ENCODE results near the gene IQCF2.

The IQCF2 gene

GRCh38 chr3:51894391-51894790 is 33.0 kb downstream of the IQCF2 start:
- no peak overlapping the region for H3K9ac ChIP-seq (ENCODE audit: low read length)
- H2AFZ ChIP-seq (ENCODE audit: insufficient read depth, low read length, poor library complexity) = no peak overlapping the region
- no peak for DNase-seq
- no CpG with 5 or more reads among the region's 4 CpGs for WGBS (ENCODE audit: extremely low coverage, insufficient coverage, insufficient read length)
- no peaks in the 10 kb centered on the region for H3K79me1 ChIP-seq (ENCODE audit: low read length)
- H3K4me1 ChIP-seq (ENCODE audit: control insufficient read depth in 1 of 2, insufficient read depth in 2 of 2, low read length in 2 of 2) = no peaks in the 10 kb centered on the region
- H2BK5ac ChIP-seq (ENCODE audit: low read depth, low read length, poor library complexity) = no peak overlapping the region
- no peak overlapping the region for H4K8ac ChIP-seq (ENCODE audit: low read depth, low read length)
- no peak overlapping the region for H2BK12ac ChIP-seq (ENCODE audit: low read length)
- H4K91ac ChIP-seq (ENCODE audit: low read depth, low read length) = no peak overlapping the region
- H3K36me3 ChIP-seq (ENCODE audit: control insufficient read depth in 1 of 2, insufficient read depth in 2 of 2, low read length in 2 of 2) = no peaks in the 10 kb centered on the region
- H3K4ac ChIP-seq (ENCODE audit: low read depth, low read length) = no peak overlapping the region
- H3K14ac ChIP-seq (ENCODE audit: low read length) = no peak overlapping the region
- H3K9me3 ChIP-seq (ENCODE audit: insufficient read depth, low read depth, low read length) = peaks cover 8% of the 10 kb centered on the region
- H2BK120ac ChIP-seq (ENCODE audit: insufficient read depth, low read length, poor library complexity) = no peak overlapping the region
- H3K79me2 ChIP-seq (ENCODE audit: control insufficient read depth, insufficient read depth, low read length, poor library complexity) = no peaks in the 10 kb centered on the region
- no peak overlapping the region for H3K4me2 ChIP-seq (ENCODE audit: low read length)
- no peak overlapping the region for H3K4me3 ChIP-seq (ENCODE audit: low read depth, low read length)
- no peak overlapping the region for H3K27ac ChIP-seq (ENCODE audit: low read depth, low read length)
- no peak overlapping the region for H3K18ac ChIP-seq (ENCODE audit: low read length)
- no peak overlapping the region for H3K23ac ChIP-seq (ENCODE audit: low read length)
- no peak overlapping the region for H2AK5ac ChIP-seq (ENCODE audit: low read length)
- no peak overlapping the region for H4K12ac ChIP-seq (ENCODE audit: low read depth, low read length)
- H3K27me3 ChIP-seq (ENCODE audit: insufficient read depth, low read length) = no peaks in the 10 kb centered on the region

- no peak for DNase-seq
- Histone ChIP-seq H3K36me3 (ENCODE audit: control insufficient read depth in 1 of 2, insufficient read depth in 2 of 2, low read length in 2 of 2) (no peaks in the 10 kb centered on the region), H3K4ac (ENCODE audit: low read depth, low read length) (no peak overlapping the region), H4K8ac (ENCODE audit: low read depth, low read length) (no peak overlapping the region), H4K12ac (ENCODE audit: low read depth, low read length) (no peak overlapping the region), H3K27ac (ENCODE audit: low read depth, low read length) (no peak overlapping the region), H3K4me2 (ENCODE audit: low read length) (no peak overlapping the region), H3K79me1 (ENCODE audit: low read length) (no peaks in the 10 kb centered on the region), H3K23ac (ENCODE audit: low read length) (no peak overlapping the region), H3K9me3 (ENCODE audit: insufficient read depth, low read depth, low read length) (peaks cover 8% of the 10 kb centered on the region), H2BK5ac (ENCODE audit: low read depth, low read length, poor library complexity) (no peak overlapping the region), H3K14ac (ENCODE audit: low read length) (no peak overlapping the region), H3K18ac (ENCODE audit: low read length) (no peak overlapping the region), H3K4me3 (ENCODE audit: low read depth, low read length) (no peak overlapping the region), H2AK5ac (ENCODE audit: low read length) (no peak overlapping the region), H2BK12ac (ENCODE audit: low read length) (no peak overlapping the region), H3K9ac (ENCODE audit: low read length) (no peak overlapping the region), H2AFZ (ENCODE audit: insufficient read depth, low read length, poor library complexity) (no peak overlapping the region), H3K27me3 (ENCODE audit: insufficient read depth, low read length) (no peaks in the 10 kb centered on the region), H3K79me2 (ENCODE audit: control insufficient read depth, insufficient read depth, low read length, poor library complexity) (no peaks in the 10 kb centered on the region), H2BK120ac (ENCODE audit: insufficient read depth, low read length, poor library complexity) (no peak overlapping the region), H3K4me1 (ENCODE audit: control insufficient read depth in 1 of 2, insufficient read depth in 2 of 2, low read length in 2 of 2) (no peaks in the 10 kb centered on the region), H4K91ac (ENCODE audit: low read depth, low read length) (no peak overlapping the region)
- no CpG with 5 or more reads among the region's 16 CpGs for WGBS (ENCODE audit: extremely low coverage, insufficient coverage, insufficient read length)
Observed at GRCh38 chr3:51894939-51895338, 33.5 kb downstream of the IQCF2 start.

GRCh38 chr3:51896607-51897305 is 35.3 kb downstream of the IQCF2 start:
- Histone ChIP-seq H3K4me3 (ENCODE audit: low read depth, low read length) (no peak overlapping the region), H3K23ac (ENCODE audit: low read length) (no peak overlapping the region), H3K79me1 (ENCODE audit: low read length) (no peaks in the 10 kb centered on the region), H3K27me3 (ENCODE audit: insufficient read depth, low read length) (no peaks in the 10 kb centered on the region), H2AK5ac (ENCODE audit: low read length) (no peak overlapping the region), H4K8ac (ENCODE audit: low read depth, low read length) (no peak overlapping the region), H3K14ac (ENCODE audit: low read length) (no peak overlapping the region), H3K79me2 (ENCODE audit: control insufficient read depth, insufficient read depth, low read length, poor library complexity) (no peaks in the 10 kb centered on the region), H2BK12ac (ENCODE audit: low read length) (no peak overlapping the region), H3K27ac (ENCODE audit: low read depth, low read length) (no peak overlapping the region), H3K4me2 (ENCODE audit: low read length) (no peak overlapping the region), H3K4ac (ENCODE audit: low read depth, low read length) (no peak overlapping the region), H3K36me3 (ENCODE audit: control insufficient read depth in 1 of 2, insufficient read depth in 2 of 2, low read length in 2 of 2) (no peaks in the 10 kb centered on the region), H2AFZ (ENCODE audit: insufficient read depth, low read length, poor library complexity) (no peak overlapping the region), H4K91ac (ENCODE audit: low read depth, low read length) (no peak overlapping the region), H2BK5ac (ENCODE audit: low read depth, low read length, poor library complexity) (no peak overlapping the region), H3K9ac (ENCODE audit: low read length) (no peak overlapping the region), H2BK120ac (ENCODE audit: insufficient read depth, low read length, poor library complexity) (no peak overlapping the region), H3K4me1 (ENCODE audit: control insufficient read depth in 1 of 2, insufficient read depth in 2 of 2, low read length in 2 of 2) (no peaks in the 10 kb centered on the region), H3K18ac (ENCODE audit: low read length) (no peak overlapping the region), H3K9me3 (ENCODE audit: insufficient read depth, low read depth, low read length) (peaks cover 8% of the 10 kb centered on the region), H4K12ac (ENCODE audit: low read depth, low read length) (no peak overlapping the region)
- DNase-seq = no peak
- WGBS (ENCODE audit: extremely low coverage, insufficient coverage, insufficient read length) = 100% methylated on average over 4 of the region's 10 CpGs

GRCh38 chr3:51897391-51897790 is 36.0 kb downstream of the IQCF2 start:
- Histone ChIP-seq H3K23ac (ENCODE audit: low read length) (no peak overlapping the region), H4K91ac (ENCODE audit: low read depth, low read length) (no peak overlapping the region), H3K14ac (ENCODE audit: low read length) (no peak overlapping the region), H3K79me2 (ENCODE audit: control insufficient read depth, insufficient read depth, low read length, poor library complexity) (no peaks in the 10 kb centered on the region), H3K4me3 (ENCODE audit: low read depth, low read length) (no peak overlapping the region), H3K79me1 (ENCODE audit: low read length) (no peaks in the 10 kb centered on the region), H3K9ac (ENCODE audit: low read length) (no peak overlapping the region), H2AFZ (ENCODE audit: insufficient read depth, low read length, poor library complexity) (no peak overlapping the region), H2BK120ac (ENCODE audit: insufficient read depth, low read length, poor library complexity) (no peak overlapping the region), H4K8ac (ENCODE audit: low read depth, low read length) (no peak overlapping the region), H3K4ac (ENCODE audit: low read depth, low read length) (no peak overlapping the region), H3K18ac (ENCODE audit: low read length) (no peak overlapping the region), H2AK5ac (ENCODE audit: low read length) (no peak overlapping the region), H2BK5ac (ENCODE audit: low read depth, low read length, poor library complexity) (no peak overlapping the region), H3K27ac (ENCODE audit: low read depth, low read length) (no peak overlapping the region), H2BK12ac (ENCODE audit: low read length) (no peak overlapping the region), H3K27me3 (ENCODE audit: insufficient read depth, low read length) (no peaks in the 10 kb centered on the region), H3K9me3 (ENCODE audit: insufficient read depth, low read depth, low read length) (peaks cover 8% of the 10 kb centered on the region), H3K4me1 (ENCODE audit: control insufficient read depth in 1 of 2, insufficient read depth in 2 of 2, low read length in 2 of 2) (no peaks in the 10 kb centered on the region), H3K4me2 (ENCODE audit: low read length) (no peak overlapping the region), H4K12ac (ENCODE audit: low read depth, low read length) (no peak overlapping the region), H3K36me3 (ENCODE audit: control insufficient read depth in 1 of 2, insufficient read depth in 2 of 2, low read length in 2 of 2) (no peaks in the 10 kb centered on the region)
- no CpG with 5 or more reads among the region's 15 CpGs for WGBS (ENCODE audit: extremely low coverage, insufficient coverage, insufficient read length)
- DNase-seq = no peak

All from trophoblast cell (in vitro differentiated cells and primary cell).